NOMO-1 treated with dmso at 0.1 percent for 144 hours (cell line): Measurements from ENCODE around the gene SLC39A11.
"Not testable (repeated sequence)": the region's sequence is repeated elsewhere in the genome, so short reads cannot be mapped to it uniquely, and the experiment has no call there.

Experiments
- DNase-seq: peaks from one replicate; lab custom pipeline; 2025; ENCODE audit not compliant: unreplicated experiment; lab: John Stamatoyannopoulos, UW

Gene SLC39A11

GRCh38 chr17:73092523-73093135 is at the start of gene SLC39A11:
SLC39A11 (minus strand) TSS chr17:73092688; CDS start chr17:73088764, 3,924 bp downstream.
- peak; percentile 99 for DNase-seq

- DNase-seq: no peak
These were observed 48.9 kb upstream of the SLC39A11 start for GRCh38 chr17:73141411-73141810.

GRCh38 chr17:73140566-73140965 is 48.1 kb upstream of the SLC39A11 start:
- no peak for DNase-seq

- no peak for DNase-seq
These were observed 46.8 kb upstream of the SLC39A11 start for GRCh38 chr17:73139296-73139695.

- no peak for DNase-seq
These were observed 46.2 kb upstream of the SLC39A11 start for GRCh38 chr17:73138541-73139138.

- DNase-seq: no peak
These were observed 44.9 kb upstream of the SLC39A11 start for GRCh38 chr17:73137376-73137775.

GRCh38 chr17:73135766-73136165 is 43.3 kb upstream of the SLC39A11 start:
- peak; percentile 7 for DNase-seq

- DNase-seq: no peak
These were observed 41.6 kb upstream of the SLC39A11 start for GRCh38 chr17:73133911-73134649.

- no peak for DNase-seq
These were observed 39.6 kb upstream of the SLC39A11 start for GRCh38 chr17:73132085-73132492.

- not testable (repeated sequence) for DNase-seq
These were observed 39.0 kb upstream of the SLC39A11 start for GRCh38 chr17:73131439-73131838.

- DNase-seq: no peak
These were observed 38.5 kb upstream of the SLC39A11 start for GRCh38 chr17:73130977-73131376.

- DNase-seq: no peak
These were observed 36.0 kb upstream of the SLC39A11 start for GRCh38 chr17:73128496-73128895.

- no peak for DNase-seq
These were observed 34.4 kb upstream of the SLC39A11 start for GRCh38 chr17:73126716-73127473.

GRCh38 chr17:73123606-73124320 is 31.3 kb upstream of the SLC39A11 start:
- no peak for DNase-seq

GRCh38 chr17:73122953-73123605 is 30.6 kb upstream of the SLC39A11 start:
- DNase-seq: no peak

- no peak for DNase-seq
These were observed 29.0 kb upstream of the SLC39A11 start for GRCh38 chr17:73121506-73121905.

- no peak for DNase-seq
These were observed 27.1 kb upstream of the SLC39A11 start for GRCh38 chr17:73119631-73120030.

- no peak for DNase-seq
These were observed 26.5 kb upstream of the SLC39A11 start for GRCh38 chr17:73118951-73119391.

GRCh38 chr17:73118139-73118538 is 25.7 kb upstream of the SLC39A11 start:
- DNase-seq: no peak

GRCh38 chr17:73112246-73112645 is 19.8 kb upstream of the SLC39A11 start:
- no peak for DNase-seq
